Camera-type eye (tissue), 1 donor: ENCODE data around the gene PRR32. TPM values are rescaled to one million over a fixed set of nuclear protein-coding genes. Genes with fewer than 3 reads are reported as not detected.

Experiments used
- total RNA-seq: library from RNA; depleted of rRNA; stranded (reverse); fragments of >200 nt; gene quantifications from one replicate; pipeline ENCODE4 v1.2.3, GENCODE V29; 2014

The PRR32 gene
- 0.60 TPM for total RNA-seq

DNA sequence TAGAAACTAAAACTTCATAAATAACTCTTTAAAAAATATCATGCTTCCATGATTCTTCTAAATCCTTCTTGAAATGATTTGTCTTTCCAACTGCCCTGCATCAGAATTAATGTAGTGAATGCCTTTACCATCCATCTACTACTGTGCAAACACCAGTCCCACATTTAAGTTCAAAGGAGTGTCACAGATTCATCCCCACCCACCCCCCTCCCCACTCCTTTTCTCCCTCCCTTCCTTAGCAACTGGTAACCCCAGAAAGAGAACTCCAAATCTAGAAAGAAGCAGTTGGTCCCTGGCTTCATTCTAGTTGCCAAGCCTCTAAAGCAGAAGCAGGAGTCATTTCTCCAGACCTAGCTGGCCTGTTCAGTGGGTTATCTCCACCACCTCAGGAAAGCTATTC lies at the start of gene PRR32:
TSS of gene PRR32 (plus strand) at position 301 of the 400 bp plus-strand sequence. CDS start 115 bp downstream, outside the sequence.

